Measurements from ENCODE around the gene RBFOX2.

DNA sequence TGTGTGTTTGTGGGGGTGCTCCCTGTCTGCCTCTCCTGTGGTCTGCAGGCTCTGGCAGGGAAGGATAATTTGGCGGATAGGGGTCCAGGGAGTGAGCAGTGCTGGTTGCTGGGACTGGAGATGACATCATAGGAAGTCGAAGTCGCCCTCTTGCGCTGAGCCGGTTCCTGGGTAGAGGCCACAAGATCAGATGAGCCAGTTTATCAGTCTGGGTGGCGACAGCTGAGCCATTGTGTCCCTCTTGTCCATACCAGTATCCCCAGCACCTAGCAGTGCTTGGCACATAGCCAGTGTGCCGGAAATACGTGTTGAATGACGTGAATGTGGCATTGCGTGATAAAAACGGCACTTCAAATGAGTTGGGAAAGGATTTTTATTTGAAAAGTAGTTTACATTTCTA, 301.2 kb downstream of the RBFOX2 start:
- TF ChIP-seq, protein P1, sequence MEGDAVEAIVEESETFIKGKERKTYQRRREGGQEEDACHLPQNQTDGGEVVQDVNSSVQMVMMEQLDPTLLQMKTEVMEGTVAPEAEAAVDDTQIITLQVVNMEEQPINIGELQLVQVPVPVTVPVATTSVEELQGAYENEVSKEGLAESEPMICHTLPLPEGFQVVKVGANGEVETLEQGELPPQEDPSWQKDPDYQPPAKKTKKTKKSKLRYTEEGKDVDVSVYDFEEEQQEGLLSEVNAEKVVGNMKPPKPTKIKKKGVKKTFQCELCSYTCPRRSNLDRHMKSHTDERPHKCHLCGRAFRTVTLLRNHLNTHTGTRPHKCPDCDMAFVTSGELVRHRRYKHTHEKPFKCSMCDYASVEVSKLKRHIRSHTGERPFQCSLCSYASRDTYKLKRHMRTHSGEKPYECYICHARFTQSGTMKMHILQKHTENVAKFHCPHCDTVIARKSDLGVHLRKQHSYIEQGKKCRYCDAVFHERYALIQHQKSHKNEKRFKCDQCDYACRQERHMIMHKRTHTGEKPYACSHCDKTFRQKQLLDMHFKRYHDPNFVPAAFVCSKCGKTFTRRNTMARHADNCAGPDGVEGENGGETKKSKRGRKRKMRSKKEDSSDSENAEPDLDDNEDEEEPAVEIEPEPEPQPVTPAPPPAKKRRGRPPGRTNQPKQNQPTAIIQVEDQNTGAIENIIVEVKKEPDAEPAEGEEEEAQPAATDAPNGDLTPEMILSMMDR (IDR thresholded peaks at IDR 0.05): no peak
- no peak for TF ChIP-seq POLR2A (IDR thresholded peaks at IDR 0.05)

All from Peyer's patch (tissue), 4 donors.